ENCODE measurements around the gene FAM135A. TPM values are rescaled to one million over a fixed set of nuclear protein-coding genes. Genes with fewer than 3 reads are reported as not detected.

Gene FAM135A
- total and polyA plus RNA-seq, 9 of the 15 experiments (the other 6 are each of a cell fraction or from before 2014, with no cell fraction given) = 7.4 to 32.9 (median 19.2) TPM

DNA sequence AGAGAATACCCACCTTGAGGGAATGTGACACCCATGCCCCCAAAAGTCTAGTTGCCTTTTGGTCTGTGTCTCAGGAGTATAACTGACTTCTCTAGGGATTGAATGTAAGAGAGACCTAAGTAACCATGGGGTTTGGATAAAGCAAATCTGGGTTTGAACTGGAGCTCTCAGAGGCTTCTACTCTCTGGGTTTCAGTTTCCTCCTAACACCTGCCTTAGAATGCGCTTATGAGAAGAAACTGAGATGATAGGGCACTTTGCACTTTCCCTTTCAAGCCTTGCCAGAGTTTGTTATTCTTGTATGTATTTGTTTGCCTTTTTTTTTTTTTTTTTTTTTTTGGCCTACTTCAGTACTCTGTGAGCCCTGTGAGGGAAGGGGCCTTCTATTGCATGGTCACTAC lies 172.8 kb downstream of the FAM135A start:
- H3K27ac ChIP-seq (ENCODE audit: extremely low read depth, low read depth, low read length) = no peak overlapping the region
- H2AFZ ChIP-seq (ENCODE audit: low read depth, low read length) = no peak overlapping the region
- ATAC-seq = no peak
- no peak for DNase-seq (ENCODE audit: extremely low read depth in 1 of 4, low spot score in 3 of 4)
- in situ Hi-C loops (cut with MboI) = no loop called here
- ChIA-PET CTCF (ENCODE audit: low intra/inter-chr PET ratio) (no interaction called here), POLR2A (interaction anchor here (0.6 kb wide), 2 partner anchors 10 to 17 kb away, joined by 3 to 6 read pairs; no protein-coding TSS in a partner anchor)
- BruUV-seq (replicated peaks) = no TSS peak
- H3K4me1 ChIP-seq (replicated peaks in 1 of 2; ENCODE audit: control insufficient read depth in 2 of 2, insufficient read depth in 2 of 2, low read length in 2 of 2) = no peaks in the 10 kb centered on the region
- 77% methylated on average over 1 of the region's 1 CpG for WGBS (ENCODE audit: insufficient coverage, low coverage, missing lambda C conversion rate)
- H4K20me1 ChIP-seq (replicated peaks; ENCODE audit: control insufficient read depth, insufficient read depth, low read length) = no peaks in the 10 kb centered on the region
- intact Hi-C loops (cut with micrococcal nuclease) = no loop called here
- H3K27me3 ChIP-seq (ENCODE audit: control insufficient read depth in 2 of 2, insufficient read depth in 2 of 2, low read length in 2 of 2) = no peaks in the 10 kb centered on the region
- FAIRE-seq = no peak
- H3K36me3 ChIP-seq (ENCODE audit: control insufficient read depth, insufficient read depth, low read length) = no peaks in the 10 kb centered on the region
- H3K4me2 ChIP-seq (ENCODE audit: insufficient read depth, low read length) = no peak overlapping the region
- H3K9me1 ChIP-seq (ENCODE audit: control insufficient read depth, insufficient read depth, low read length) = no peaks in the 10 kb centered on the region
- H3K9ac ChIP-seq (ENCODE audit: insufficient read depth in 1 of 2, low read depth in 2 of 2, low read length in 2 of 2) = no peak overlapping the region
- no peaks in the 10 kb centered on the region for H3K79me2 ChIP-seq (ENCODE audit: control insufficient read depth, insufficient read depth, low read length)
- no peak for TF ChIP-seq CEBPB (tag; IDR thresholded peaks at IDR 0.05)
- TF ChIP-seq CHD1 (IDR thresholded peaks at IDR 0.05; ENCODE audit: low read length) = no peak
- no peak for TF ChIP-seq MTA2 (IDR thresholded peaks at IDR 0.05; ENCODE audit: low read depth)
- TF ChIP-seq, protein P1, sequence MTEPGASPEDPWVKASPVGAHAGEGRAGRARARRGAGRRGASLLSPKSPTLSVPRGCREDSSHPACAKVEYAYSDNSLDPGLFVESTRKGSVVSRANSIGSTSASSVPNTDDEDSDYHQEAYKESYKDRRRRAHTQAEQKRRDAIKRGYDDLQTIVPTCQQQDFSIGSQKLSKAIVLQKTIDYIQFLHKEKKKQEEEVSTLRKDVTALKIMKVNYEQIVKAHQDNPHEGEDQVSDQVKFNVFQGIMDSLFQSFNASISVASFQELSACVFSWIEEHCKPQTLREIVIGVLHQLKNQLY (CRISPR knock-in tag; conservative IDR thresholded peaks at IDR 0.05) = no peak
- TF ChIP-seq ILK (tag; IDR thresholded peaks at IDR 0.05; ENCODE audit: borderline replicate concordance, low read depth) = no peak
- TF ChIP-seq MYBL2 (IDR thresholded peaks at IDR 0.05; ENCODE audit: low read depth) = no peak
- no peak for TF ChIP-seq MYBL2 (CRISPR knock-in tag; IDR thresholded peaks at IDR 0.05; ENCODE audit: borderline replicate concordance)
- TF ChIP-seq, protein P2, sequence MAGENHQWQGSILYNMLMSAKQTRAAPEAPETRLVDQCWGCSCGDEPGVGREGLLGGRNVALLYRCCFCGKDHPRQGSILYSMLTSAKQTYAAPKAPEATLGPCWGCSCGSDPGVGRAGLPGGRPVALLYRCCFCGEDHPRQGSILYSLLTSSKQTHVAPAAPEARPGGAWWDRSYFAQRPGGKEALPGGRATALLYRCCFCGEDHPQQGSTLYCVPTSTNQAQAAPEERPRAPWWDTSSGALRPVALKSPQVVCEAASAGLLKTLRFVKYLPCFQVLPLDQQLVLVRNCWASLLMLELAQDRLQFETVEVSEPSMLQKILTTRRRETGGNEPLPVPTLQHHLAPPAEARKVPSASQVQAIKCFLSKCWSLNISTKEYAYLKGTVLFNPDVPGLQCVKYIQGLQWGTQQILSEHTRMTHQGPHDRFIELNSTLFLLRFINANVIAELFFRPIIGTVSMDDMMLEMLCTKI (IDR thresholded peaks at IDR 0.05; ENCODE audit: partially characterized antibody) = no peak
- TF ChIP-seq ETV5 (CRISPR knock-in tag; IDR thresholded peaks at IDR 0.05; ENCODE audit: low read depth) = no peak
- no peak for TF ChIP-seq CBFA2T2 (conservative IDR thresholded peaks at IDR 0.05)
- TF ChIP-seq ZNF197 (CRISPR knock-in tag; IDR thresholded peaks at IDR 0.05; ENCODE audit: low read depth) = no peak
- no peak for TF ChIP-seq KHSRP (IDR thresholded peaks at IDR 0.05)
- TF ChIP-seq, protein P3, sequence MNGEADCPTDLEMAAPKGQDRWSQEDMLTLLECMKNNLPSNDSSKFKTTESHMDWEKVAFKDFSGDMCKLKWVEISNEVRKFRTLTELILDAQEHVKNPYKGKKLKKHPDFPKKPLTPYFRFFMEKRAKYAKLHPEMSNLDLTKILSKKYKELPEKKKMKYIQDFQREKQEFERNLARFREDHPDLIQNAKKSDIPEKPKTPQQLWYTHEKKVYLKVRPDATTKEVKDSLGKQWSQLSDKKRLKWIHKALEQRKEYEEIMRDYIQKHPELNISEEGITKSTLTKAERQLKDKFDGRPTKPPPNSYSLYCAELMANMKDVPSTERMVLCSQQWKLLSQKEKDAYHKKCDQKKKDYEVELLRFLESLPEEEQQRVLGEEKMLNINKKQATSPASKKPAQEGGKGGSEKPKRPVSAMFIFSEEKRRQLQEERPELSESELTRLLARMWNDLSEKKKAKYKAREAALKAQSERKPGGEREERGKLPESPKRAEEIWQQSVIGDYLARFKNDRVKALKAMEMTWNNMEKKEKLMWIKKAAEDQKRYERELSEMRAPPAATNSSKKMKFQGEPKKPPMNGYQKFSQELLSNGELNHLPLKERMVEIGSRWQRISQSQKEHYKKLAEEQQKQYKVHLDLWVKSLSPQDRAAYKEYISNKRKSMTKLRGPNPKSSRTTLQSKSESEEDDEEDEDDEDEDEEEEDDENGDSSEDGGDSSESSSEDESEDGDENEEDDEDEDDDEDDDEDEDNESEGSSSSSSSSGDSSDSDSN (IDR thresholded peaks at IDR 0.05; ENCODE audit: borderline replicate concordance in 1 of 2, low read depth in 2 of 2, low read length in 2 of 2) = no peak
- no peak for TF ChIP-seq ZNF282 (CRISPR knock-in tag; IDR thresholded peaks at IDR 0.05)
- TF ChIP-seq RUNX1 (IDR thresholded peaks at IDR 0.05; ENCODE audit: low read depth) = no peak
- no peak for TF ChIP-seq TRIM24 (IDR thresholded peaks at IDR 0.05)
- TF ChIP-seq ZFP30 (CRISPR knock-in tag; IDR thresholded peaks at IDR 0.05; ENCODE audit: borderline replicate concordance) = no peak
- TF ChIP-seq HEY1 (CRISPR knock-in tag; IDR thresholded peaks at IDR 0.05; ENCODE audit: borderline replicate concordance) = no peak
- TF ChIP-seq TEAD2 (tag; IDR thresholded peaks at IDR 0.05) = no peak
- no peak for TF ChIP-seq XRCC3 (IDR thresholded peaks at IDR 0.05)
- H3K4me3 ChIP-seq = no peak overlapping the region
- no peaks in the 10 kb centered on the region for H3K9me3 ChIP-seq (replicated peaks; ENCODE audit: control insufficient read depth, insufficient read depth, low read depth, low read length)
